Forelimb muscle (tissue), 1 donor: ENCODE measurements around the gene PFKFB1. TPM values are rescaled to one million over a fixed set of nuclear protein-coding genes. Genes with fewer than 3 reads are reported as not detected.
A peak's percentile ranks its signal among the peaks of the same experiment; 100 is the strongest.

Experiments used
- DNase-seq: peaks from one replicate; pipeline ENCODE4 v3.0.0-alpha.2; 2013; ENCODE audit warnings: low read depth
- polyA plus RNA-seq: library from polyadenylated mRNA; unstranded; fragments of 120-200 nt; gene quantifications from one replicate; pipeline ENCODE4 v1.2.1, GENCODE V29; 2013; ENCODE audit not compliant: insufficient read length

The PFKFB1 gene
- polyA plus RNA-seq = 0.82 TPM

DNA sequence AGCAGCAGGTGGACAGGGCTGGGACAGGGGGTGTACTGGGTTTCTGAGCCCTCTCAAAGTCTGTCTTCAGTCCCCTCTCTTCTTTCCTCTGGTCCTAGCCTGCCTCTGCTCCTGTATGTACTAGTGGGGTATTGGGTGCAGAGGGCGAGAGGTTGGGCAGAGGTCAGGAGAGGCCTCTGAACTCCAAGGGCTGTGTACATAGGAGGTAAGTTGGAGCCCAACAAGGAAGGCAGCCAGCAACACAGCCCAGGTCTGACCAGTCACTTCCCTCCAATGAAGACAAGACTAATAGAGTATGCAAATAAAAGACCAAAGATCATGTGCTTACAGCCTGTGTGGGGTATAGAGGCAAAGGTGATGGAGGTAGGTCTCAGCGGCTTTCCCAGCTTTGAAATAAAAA lies at the start of gene PFKFB1:
Gene PFKFB1 (minus strand): TSS at position 90 of the 400 bp plus-strand sequence. CDS start 181 bp downstream, outside the sequence.
- no peak for DNase-seq

- DNase-seq = no peak
Observed at GRCh38 chrX:55041514-55041913, 47.5 kb upstream of the PFKFB1 start.

DNA sequence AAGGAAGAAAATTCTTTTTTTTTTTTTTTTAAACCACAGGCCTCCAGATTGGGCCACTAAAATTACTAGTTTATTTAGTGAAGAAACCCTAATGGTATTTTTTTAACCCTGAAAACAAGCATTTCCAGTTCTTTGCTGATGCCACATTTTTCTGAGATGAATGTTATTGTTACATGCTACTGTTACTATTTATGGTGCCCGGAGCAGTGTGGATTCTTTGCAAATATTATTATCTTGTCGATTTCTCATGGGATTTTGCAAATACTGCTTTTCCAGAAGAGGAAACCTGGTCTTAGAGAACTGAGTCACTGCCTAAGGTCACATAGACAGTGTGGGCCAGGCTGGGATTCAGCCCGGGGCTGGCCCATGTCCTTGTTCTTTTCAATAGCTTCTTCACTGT lies 45.5 kb upstream of the PFKFB1 start:
- no peak for DNase-seq

DNA sequence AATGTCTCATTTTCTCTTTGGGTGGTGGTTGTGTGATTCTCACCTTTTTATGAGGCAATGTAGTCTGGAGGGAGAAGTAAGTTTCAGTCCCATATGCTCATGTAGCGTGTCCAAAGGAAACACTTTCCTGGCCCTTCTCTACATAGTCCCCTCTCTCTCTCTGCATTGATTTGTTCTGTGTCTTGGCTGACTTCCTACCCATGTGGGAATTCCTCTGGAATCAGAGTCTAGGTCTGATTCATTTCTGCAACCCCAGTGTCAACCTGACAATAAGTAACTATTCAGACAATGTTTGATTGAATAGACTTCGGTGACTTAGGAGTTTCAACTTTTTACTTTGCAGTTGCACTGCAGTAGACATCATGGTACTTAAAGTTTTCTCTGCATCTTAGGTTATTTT lies 39.4 kb upstream of the PFKFB1 start:
- DNase-seq = no peak

- DNase-seq = no peak
Observed at GRCh38 chrX:55030271-55031205, 36.5 kb upstream of the PFKFB1 start, which contains the start of gene ALAS2. Gene ALAS2 (minus strand): TSS chrX:55030977. CDS start chrX:55026000, 4,977 bp downstream.

- no peak for DNase-seq
Observed at GRCh38 chrX:55029291-55029690, 35.3 kb upstream of the PFKFB1 start.

GRCh38 chrX:55028611-55029010 lies 34.6 kb upstream of the PFKFB1 start:
- DNase-seq = no peak

GRCh38 chrX:55028040-55028439 lies 34.1 kb upstream of the PFKFB1 start:
- no peak for DNase-seq

DNA sequence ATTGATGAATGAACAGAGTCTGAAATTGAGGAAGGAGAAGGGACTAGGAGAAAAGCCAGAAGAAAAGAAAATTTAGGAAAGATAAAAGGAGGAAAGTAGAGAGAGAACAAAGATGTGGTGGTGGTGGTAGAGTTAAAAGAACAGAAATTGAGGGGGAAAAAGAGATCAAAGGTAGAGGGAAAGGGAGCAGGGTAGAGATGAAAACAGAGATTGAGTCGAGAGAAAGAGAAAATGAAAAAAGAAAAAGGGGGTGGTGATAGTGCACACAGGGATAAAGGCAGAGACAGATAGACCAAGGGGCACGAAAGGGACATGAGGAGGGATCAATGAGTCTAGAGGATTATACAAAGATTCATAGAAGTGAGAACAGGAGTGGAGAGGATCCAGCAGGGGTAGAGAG lies 32.9 kb upstream of the PFKFB1 start:
- DNase-seq = no peak

- no peak for DNase-seq
Observed at GRCh38 chrX:55026143-55026542, 32.2 kb upstream of the PFKFB1 start.

DNA sequence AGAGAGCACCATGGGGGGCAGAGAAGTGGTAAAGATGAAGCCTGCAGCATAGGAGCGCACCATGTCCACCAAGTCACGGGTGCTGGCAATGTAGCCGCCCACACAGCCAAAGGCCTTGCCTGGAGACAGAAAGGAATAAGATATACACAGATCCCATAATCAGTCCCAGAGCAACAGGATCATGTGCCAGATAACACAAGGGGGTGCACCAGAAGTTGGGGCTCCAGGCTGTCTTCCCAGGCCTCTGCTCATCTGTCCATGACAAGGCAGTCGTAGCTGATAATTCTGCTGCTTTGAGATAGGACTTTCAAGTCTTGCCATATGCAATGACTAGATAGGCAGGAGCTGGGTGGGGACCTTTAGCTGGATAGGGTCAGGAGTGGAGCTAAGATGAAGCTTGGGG lies 20.9 kb upstream of the PFKFB1 start:
- DNase-seq = no peak

DNA sequence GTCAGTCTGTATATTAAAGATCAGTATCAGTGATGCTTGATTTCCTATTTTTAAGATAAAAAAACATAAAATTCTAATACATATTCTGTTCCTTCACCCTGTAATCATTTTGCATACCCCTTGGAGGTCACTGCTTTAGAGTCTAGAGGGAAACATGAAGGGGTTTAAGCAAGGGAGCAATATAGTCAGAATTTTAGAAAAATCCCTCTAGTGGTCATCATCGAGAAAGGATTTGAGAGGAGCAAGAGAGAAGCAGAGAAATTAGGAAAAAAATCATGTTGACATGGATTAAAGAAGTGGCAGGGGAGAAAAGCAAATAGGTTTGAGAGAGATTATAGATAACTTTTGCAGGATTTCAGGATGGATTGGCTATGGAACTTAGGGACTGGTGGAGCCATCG lies 17.3 kb upstream of the PFKFB1 start:
- DNase-seq = no peak

DNA sequence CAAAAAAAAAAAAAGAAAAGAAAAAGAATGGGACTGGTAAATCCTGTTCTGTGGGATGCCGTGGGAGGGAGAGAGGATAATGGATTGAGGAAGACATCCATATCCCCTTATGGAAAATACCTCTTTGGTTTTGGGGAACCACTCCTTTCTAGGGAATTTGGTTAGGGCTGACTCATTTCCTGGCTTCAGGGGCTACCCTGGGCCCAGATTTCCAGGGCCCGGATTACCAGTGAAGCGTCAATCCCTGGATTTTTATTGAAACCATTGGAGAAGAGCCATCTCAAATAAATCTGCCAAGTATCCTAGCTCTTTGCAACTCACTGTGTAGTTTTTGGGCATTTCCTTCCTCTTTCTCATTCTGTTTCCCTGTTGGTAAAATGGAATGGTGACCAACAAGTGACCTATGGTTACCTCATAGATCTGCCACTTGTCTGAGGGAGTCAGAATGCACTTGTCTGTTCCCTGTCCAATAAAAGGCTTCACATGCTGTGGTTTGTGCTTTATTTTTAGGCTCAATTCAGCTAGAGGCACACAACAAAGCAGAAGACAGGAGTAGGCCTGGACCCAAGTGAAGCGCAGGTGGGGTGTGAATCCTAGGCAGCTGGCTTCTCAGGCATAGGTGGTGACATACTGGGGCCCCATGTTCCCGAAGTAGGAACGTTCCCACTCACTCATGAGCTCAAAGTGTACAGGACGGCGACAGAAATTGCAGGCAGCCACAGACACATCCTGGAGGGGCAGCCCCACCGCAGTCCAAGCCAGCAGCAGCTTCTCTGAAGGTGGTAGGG lies 14.8 kb upstream of the PFKFB1 start:
- no peak for DNase-seq

DNA sequence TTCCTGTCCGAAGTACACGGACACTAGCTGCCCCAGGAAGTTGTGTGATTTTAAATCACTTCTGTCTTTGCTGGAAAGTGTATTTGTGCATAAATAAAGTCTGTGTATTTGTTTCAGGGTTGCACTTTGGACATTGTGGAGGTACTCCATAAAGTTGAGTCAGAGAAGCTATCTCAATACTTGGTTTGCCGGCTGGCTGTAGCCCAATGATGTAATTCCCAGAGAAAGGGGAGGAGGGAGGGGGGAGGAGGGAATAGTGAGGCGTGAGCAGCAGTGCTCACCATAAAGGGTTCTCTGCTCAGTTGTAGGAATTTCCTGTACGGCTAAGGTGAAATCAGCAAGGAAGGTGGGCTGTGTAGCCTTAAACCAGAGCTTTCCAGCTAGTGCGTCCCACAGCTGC lies 13.7 kb upstream of the PFKFB1 start:
- DNase-seq = no peak

- no peak for DNase-seq
Observed at GRCh38 chrX:55006827-55007621, 13.0 kb upstream of the PFKFB1 start.

DNA sequence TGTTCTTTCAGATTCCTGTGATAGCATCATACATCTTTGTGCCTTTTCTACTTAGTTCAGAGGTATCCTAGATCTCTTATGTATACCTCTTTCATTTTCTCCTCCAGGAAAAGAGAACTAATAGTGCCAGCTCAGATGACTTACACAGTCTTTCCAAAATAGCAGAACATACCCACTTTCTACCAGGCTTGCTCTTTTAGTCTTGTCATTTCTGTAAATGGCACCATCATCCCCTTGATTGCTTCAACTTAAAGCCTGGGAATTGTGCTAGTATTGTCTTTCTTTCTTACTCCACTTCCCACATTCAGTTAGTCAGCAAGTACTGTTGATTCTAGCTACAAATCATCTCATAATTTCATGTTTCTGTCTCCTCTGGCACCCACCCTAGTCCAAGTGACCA lies 11.3 kb upstream of the PFKFB1 start:
- no peak for DNase-seq

- DNase-seq = no peak
Observed at GRCh38 chrX:55004231-55004630, 10.2 kb upstream of the PFKFB1 start.

DNA sequence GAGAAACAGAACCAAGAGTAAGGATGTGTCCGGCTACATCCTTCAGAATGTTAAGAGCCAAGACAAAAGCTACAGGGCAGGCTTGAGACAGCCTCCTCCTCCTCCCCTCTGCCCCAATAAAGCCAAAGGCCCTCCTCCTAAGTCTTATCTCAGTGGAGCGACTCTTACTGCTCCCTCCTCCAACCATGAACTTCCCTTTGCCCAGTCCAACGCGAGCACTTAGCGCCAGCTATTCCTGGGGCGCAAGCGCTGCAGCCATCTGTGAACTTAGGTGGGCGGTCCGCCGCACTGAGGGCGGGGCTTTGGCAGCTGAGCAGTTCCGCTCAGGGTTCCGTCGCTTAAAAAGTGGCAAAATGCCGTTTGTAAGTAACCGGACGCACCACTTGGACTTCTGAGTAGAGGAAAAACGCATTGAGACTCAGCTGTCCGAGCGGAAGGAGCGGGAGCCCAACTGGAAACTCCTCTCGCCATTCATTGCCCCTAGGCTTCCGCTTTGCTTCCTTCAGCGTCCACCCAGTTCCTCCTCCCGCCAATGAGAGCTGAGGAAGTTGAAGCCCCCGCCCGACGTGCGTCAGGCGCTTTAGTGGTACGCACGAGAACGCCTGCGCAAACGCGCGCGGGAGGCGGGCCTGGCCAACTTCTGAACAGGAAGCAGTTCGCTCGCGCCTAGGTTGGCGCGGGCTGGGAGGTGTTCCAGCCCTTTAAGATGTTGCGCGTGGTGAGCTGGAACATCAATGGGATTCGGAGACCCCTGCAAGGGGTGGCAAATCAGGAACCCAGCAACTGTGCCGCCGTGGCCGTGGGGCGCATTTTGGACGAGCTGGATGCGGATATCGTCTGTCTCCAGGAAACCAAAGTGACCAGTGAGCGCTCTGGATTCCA lies 6.0 kb upstream of the PFKFB1 start, which contains the start of gene APEX2:
Gene APEX2 (plus strand): TSS at position 647 of the 882 bp plus-strand sequence. CDS start 60 bp downstream, at position 707.
- DNase-seq = peak; percentile 77

DNA sequence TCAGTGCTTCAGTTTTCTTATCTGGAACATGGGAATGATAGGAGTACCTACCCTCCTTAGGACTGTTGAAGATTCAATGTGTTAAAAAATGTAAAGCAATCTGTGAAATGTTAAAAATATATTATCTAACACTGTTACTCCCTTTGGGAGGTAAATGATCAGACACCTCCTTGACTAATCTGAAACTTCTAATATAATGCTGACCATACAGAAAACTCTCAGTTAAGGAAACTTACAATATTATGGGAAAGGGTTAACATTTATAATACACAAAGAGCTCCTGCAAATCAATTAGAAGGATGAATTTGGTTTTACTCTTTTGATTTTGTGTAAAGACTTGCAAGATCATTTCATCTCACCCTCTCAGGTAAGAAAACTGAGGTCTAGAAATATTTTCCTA lies 1.6 kb upstream of the PFKFB1 start:
- no peak for DNase-seq

GRCh38 chrX:54994668-54995351 lies 822 bp upstream of the PFKFB1 start:
- DNase-seq = no peak
